Gastrocnemius medialis (tissue), 4 donors: ENCODE data around the gene FPGS.

Experiments
- POLR2A ChIP-seq, 2 donors: fragments of 450-650 bp; IDR thresholded peaks; one replicate each; pipeline ENCODE4 v1.6.1; 2017; ENCODE audit warnings: antibody characterized with exemption in 2 of 2, mild to moderate bottlenecking in 2 of 2, moderate library complexity in 2 of 2
- TF ChIP-seq, protein P1 (sequence below), 5 experiments: fragments of 450-650 bp in 3 of 5; fragments of 200-600 bp in 2 of 5; sonication (generic) in 2 of 5; IDR thresholded peaks in 4 of 5; conservative IDR thresholded peaks in 1 of 5; 1 replicate in 4 of 5; 2 replicates in 1 of 5; pipeline ENCODE4 v1.5.1; 2016 to 2019; ENCODE audit warnings: antibody characterized with exemption in 5 of 5, mild to moderate bottlenecking in 3 of 5, moderate library complexity in 3 of 5

DNA sequence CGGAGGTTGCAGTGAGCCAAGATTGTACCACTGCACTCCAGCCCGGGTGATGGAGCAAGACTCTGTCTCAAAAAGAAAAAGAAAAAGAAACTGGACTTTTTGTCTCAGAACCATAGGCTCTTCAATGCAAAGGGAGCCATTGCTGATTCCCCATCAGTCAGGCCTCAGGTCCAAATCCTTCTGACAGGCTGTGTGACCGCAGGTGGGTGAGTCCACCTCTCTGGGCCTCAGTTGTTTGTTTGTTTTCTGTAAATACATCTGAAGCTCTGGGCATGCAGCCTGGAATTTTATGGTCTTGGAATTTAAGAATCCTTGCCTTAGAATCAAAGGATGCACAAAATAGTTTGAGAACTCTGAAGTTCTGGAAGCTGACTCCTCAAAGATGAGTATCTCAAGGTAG, 46.4 kb upstream of the FPGS start:
- TF ChIP-seq, protein P1, sequence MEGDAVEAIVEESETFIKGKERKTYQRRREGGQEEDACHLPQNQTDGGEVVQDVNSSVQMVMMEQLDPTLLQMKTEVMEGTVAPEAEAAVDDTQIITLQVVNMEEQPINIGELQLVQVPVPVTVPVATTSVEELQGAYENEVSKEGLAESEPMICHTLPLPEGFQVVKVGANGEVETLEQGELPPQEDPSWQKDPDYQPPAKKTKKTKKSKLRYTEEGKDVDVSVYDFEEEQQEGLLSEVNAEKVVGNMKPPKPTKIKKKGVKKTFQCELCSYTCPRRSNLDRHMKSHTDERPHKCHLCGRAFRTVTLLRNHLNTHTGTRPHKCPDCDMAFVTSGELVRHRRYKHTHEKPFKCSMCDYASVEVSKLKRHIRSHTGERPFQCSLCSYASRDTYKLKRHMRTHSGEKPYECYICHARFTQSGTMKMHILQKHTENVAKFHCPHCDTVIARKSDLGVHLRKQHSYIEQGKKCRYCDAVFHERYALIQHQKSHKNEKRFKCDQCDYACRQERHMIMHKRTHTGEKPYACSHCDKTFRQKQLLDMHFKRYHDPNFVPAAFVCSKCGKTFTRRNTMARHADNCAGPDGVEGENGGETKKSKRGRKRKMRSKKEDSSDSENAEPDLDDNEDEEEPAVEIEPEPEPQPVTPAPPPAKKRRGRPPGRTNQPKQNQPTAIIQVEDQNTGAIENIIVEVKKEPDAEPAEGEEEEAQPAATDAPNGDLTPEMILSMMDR (IDR thresholded peaks at IDR 0.05 in 4 of 5, conservative IDR thresholded peaks at IDR 0.05 in 1 of 5), result no peak
- no peak for TF ChIP-seq POLR2A (IDR thresholded peaks at IDR 0.05)
